Stimulated activated CD8-positive, alpha-beta memory T cell treated with anti-CD3 and anti-CD28 coated beads, Interleukin-12 subunit alpha, Interleukin-12 subunit beta, amount 100 ng/mL, for 24 hours (primary cell): ENCODE results near the gene SLC49A3.
"Not testable (repeated sequence)": the region's sequence is repeated elsewhere in the genome, so short reads cannot be mapped to it uniquely, and the experiment has no call there.

Experiments
- DNase-seq: peaks from one replicate; pipeline ENCODE4 v3.0.0-alpha.2; 2020; ENCODE audit errors: extremely low read depth

SLC49A3 gene

DNA sequence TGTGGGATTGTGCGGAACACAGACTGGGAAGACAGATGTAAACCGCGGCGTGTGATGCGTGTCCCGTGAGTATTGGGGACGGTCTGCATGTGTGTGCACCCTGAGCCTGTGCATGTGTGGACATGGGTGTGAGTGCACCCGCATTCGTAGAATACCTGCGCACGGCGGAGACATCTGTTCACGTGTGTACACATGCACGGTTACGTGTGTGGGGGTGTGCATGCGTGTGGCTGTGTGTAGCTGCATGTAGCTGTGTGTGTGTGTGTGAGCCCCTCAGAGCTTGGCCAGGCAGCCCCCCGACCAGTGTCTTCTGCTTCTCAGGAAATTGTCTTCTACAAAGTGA is 34.5 kb downstream of the SLC49A3 start:
- no peak for DNase-seq

GRCh38 chr4:653831-654502 is 35.0 kb downstream of the SLC49A3 start:
- DNase-seq: no peak

DNA sequence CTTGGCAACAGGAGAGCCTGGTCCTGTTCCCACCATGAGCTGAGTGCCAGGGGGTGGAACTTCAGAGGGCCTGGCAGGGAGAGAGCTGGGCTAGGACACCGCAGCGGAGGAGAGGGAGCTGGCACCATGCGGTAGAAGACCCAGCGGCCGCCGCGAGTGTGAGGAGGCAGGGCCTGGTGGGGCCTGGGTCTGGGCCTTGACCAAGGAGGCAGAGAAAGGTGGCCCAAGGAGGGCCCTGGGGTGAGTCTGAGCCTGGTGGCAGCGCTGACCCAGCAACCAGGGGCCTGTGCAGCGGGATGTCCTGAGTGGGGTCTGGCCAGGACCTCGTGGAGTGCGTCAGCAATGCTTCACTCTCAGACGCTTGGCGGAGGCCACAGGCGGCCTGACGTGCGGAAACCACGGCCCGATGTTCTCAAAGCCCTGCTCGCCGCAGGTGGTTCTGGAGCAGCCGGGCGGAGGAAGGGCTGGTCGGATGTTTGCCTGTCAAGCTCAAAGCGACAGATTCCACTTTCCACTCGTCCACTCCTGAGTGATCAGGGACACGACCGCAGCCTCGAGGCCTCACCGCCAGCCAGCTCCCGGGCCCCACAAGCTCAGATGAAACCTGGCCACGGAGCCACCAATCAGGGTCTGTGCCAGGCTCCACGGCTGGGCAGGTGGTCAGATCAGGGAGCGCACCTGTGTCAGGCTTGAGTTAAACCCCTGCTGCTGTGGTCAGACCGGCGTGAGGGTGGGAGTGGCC is 35.7 kb downstream of the SLC49A3 start:
- DNase-seq: no peak

DNA sequence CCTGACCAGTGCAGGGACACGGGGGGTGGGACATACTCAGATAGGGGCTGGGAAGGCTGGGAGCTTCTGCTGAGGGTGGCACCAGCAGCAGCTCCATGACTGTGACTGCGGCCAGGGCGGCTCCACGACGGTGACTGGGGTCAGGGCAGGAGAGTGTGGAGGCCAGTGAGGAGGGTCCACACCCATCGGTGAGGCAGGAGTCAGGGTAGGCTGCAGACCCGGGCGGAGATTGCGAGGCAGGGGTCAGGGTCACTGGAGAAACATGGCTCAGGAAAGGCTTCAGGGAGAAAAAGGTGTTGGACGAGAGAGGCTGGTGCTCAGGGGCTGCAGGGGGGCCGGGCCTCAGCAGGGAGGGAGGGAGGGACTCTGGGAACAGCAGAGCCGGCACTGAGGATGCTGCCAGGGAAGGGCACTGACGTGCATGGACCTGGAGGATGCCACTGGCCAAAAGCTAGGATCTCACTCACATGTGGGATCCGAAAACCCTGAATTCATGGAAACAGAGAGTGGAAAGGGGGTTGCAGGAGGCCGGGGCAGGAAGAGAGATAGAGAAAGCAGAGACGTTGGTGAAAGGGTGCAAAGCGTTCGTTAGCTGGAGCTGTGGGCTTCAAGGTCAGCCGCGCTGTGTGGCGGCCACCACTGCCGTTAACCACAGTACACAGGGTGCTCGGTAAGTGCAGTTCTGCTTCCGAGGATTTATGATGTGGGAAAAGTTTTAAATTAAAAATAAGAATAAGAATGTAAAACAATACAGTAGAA is 36.9 kb downstream of the SLC49A3 start:
- no peak for DNase-seq

GRCh38 chr4:650951-651883 is 37.7 kb downstream of the SLC49A3 start:
- DNase-seq: no peak

DNA sequence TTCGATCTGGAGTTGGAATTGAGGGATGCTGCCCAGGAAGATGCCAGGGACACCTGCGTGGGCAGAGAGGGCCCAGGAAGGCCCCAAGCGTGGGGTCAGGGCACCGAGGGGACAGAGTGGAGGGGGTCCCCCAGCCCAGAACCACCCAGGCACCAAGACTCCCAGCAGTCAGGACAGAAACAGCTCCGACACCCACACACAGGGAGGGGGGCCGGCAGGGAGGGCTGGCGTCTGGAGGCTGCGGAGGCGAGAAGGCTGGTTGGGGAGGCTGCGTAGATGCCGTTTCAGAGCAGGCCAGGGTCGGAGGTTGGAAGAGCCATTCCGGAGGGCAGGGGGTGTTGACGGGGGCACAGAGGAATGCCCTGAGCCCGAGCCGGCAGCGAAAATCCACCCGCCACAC is 38.5 kb downstream of the SLC49A3 start:
- DNase-seq: no peak

DNA sequence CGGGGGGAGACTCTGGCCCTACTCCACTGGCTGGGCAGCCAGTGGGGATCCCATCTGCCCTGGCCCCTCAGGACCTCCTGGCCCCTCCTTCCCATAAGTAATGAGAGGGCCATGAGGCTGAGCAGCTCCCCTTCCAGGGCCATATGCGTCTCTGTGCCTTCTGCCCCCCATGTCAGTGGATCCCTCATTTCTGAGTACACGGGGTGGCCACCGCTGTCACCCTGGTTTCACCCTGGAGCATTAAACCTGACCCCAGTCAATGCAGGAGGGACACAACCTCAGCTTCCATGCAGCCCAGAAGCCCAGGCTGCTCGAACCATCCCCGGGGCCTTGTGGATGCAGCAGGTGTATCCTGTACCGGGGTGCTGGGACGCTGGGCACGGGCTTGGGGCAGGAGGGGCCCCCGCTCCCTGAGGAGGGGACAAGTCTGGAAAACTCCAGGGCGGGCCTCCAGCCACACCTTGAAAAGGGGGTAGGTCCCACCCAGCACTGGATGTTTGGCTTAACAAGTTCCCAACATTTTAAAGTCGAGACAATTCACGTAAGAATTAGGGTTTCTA is 39.1 kb downstream of the SLC49A3 start:
- DNase-seq: no peak

DNA sequence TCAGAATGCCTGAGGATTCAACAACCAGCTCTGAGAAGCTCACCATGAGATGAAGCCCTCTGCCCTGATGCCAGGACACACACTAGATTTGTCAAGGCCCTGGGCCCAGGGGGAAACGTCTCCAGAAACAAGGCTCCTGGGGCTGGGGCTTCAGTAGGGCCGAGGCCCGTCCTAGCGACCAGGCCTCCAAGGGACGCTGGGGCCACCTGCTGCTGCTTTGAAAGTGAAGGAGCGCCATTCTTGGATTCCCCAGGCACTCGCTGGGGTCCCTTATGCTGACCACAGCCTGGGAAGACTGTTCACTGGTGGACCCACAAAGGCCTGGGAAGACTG is 39.7 kb downstream of the SLC49A3 start:
- DNase-seq: no peak

DNA sequence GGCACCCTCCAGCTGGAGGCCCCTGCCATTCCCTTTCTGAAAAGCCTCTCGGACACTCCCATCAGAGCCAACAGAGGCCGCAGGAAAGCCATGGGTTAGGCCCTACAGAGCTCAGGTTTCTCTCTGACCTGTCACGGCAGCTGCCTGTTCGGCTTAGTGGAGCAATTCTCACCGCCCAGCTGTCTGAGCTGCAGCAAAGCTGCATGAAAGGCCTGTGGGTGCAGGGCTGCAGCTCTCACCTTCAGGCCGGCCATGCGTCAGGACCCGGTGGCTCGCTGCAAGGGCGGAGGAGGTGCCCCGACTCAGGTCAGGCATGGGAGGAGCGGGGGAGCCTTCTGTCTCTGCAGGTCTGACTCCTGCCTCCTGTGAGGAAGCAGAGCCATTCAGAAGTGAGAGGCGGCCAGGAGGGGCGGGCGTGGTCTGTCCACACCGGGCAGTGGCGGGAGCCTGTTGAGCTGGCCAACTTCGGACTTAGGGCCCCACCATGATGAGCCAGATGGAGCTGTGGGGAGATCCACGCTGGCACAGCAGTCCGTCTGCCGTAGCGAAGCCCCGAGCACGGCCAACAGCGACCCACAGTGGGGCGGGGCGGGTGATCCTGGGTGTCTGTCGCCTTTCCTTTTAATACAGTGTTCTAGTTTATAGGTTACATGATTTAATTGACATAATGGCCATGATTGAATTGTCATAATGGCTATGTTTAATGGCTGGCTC is 40.2 kb downstream of the SLC49A3 start:
- DNase-seq: no peak

DNA sequence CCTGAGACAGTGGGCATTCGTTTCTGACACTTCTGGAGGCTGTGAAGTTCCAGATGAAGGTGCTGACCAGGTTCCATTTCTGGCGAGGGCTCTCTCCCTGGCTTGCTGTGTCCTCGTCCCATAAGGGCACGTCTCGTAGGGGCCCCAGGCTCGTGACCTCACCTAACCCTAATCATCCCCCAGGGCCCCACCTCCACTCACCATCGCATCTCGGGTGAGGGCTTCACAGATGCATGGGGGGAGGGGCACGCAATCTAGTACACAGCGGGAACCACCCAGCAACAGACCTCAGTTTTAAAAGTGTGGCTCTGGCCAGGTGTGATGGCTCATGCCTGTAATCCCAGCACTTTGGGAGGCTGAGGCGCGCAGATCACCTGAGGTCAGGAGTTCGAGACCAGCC is 41.5 kb downstream of the SLC49A3 start:
- no peak for DNase-seq

GRCh38 chr4:646460-646859 is 42.5 kb downstream of the SLC49A3 start:
- DNase-seq: no peak

DNA sequence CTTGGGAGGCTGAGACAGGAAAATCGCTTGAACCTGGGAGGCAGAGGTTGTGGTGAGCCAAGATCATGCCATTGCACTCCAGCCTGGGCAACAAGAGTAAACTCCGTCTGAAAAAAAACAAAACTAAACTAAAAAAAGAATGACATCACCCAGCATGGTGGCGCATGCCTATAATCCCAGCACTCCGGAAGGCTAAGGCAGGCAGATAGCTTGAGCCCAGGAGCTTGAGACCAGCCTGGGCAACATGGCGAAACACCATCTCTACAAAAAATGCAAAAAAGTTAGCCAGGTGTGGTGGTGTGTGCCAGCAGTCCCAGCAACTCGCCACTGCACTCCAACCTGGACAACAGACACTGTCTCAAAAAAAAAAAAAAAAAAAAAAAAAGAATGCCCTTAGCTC is 46.6 kb downstream of the SLC49A3 start:
- not testable (repeated sequence) for DNase-seq

- DNase-seq: no peak
Measured at GRCh38 chr4:637536-638280, 51.2 kb downstream of the SLC49A3 start.

- DNase-seq: no peak
Measured at GRCh38 chr4:636628-637159, 52.3 kb downstream of the SLC49A3 start.

- no peak for DNase-seq
Measured at GRCh38 chr4:635851-636627, 52.9 kb downstream of the SLC49A3 start.

- DNase-seq: not testable (repeated sequence)
Measured at GRCh38 chr4:635066-635835, 53.7 kb downstream of the SLC49A3 start.

GRCh38 chr4:634599-634985 is 54.4 kb downstream of the SLC49A3 start:
- DNase-seq: no peak

GRCh38 chr4:633976-634598 is 54.9 kb downstream of the SLC49A3 start:
- no peak for DNase-seq
